ENCODE results near the gene TBX5.

DNA sequence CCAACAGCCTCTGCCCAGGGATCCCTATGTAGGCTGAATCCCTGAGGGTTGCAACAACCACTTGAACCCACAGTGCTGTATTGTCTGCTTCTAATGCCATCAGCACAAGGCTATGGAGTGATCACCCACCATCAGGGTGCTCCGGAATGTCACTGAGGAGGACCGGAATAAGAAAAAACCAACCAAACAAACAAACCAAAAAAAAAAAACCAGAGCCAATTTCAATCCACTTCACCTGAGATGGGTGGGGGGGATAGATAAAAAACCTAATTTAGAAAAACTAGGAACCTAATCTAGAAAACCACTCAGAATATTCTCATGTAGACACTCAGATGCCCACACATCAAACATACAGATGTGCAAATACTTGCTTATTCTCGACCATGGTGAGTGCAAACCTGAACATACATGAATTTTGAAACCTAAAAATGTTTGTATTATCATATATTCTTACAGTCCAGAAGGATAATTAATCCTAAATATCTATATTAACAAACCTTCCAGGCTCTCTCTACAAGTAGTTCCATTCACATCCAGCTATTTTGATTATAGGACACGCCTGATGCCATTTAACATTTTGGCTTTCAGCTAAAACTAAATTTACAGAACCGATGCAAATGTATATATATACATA lies 3.7 kb downstream of the TBX5 start:
- no peak for TF ChIP-seq CHD1 (IDR thresholded peaks at IDR 0.05; ENCODE audit: low read depth, low read length)
- no peak for TF ChIP-seq MAFK (IDR thresholded peaks at IDR 0.05; ENCODE audit: low read depth, low read length)
- TF ChIP-seq, protein P1, sequence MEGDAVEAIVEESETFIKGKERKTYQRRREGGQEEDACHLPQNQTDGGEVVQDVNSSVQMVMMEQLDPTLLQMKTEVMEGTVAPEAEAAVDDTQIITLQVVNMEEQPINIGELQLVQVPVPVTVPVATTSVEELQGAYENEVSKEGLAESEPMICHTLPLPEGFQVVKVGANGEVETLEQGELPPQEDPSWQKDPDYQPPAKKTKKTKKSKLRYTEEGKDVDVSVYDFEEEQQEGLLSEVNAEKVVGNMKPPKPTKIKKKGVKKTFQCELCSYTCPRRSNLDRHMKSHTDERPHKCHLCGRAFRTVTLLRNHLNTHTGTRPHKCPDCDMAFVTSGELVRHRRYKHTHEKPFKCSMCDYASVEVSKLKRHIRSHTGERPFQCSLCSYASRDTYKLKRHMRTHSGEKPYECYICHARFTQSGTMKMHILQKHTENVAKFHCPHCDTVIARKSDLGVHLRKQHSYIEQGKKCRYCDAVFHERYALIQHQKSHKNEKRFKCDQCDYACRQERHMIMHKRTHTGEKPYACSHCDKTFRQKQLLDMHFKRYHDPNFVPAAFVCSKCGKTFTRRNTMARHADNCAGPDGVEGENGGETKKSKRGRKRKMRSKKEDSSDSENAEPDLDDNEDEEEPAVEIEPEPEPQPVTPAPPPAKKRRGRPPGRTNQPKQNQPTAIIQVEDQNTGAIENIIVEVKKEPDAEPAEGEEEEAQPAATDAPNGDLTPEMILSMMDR (conservative IDR thresholded peaks at IDR 0.05; ENCODE audit: low read depth, low read length), result no peak
- no peak for TF ChIP-seq RCOR1 (IDR thresholded peaks at IDR 0.05; ENCODE audit: insufficient replicate concordance, low read length)
- no peak for TF ChIP-seq MXI1 (IDR thresholded peaks at IDR 0.05; ENCODE audit: borderline replicate concordance, low read depth, low read length)
- TF ChIP-seq POLR2A (IDR thresholded peaks at IDR 0.05; ENCODE audit: low read depth, low read length), result no peak; the same call in 1 of the 2 replicates
- TF ChIP-seq FOS (IDR thresholded peaks at IDR 0.05; ENCODE audit: low read depth, low read length), result no peak
- no peak for TF ChIP-seq SMC3 (IDR thresholded peaks at IDR 0.05; ENCODE audit: low read depth, low read length)
- TF ChIP-seq, protein P2, sequence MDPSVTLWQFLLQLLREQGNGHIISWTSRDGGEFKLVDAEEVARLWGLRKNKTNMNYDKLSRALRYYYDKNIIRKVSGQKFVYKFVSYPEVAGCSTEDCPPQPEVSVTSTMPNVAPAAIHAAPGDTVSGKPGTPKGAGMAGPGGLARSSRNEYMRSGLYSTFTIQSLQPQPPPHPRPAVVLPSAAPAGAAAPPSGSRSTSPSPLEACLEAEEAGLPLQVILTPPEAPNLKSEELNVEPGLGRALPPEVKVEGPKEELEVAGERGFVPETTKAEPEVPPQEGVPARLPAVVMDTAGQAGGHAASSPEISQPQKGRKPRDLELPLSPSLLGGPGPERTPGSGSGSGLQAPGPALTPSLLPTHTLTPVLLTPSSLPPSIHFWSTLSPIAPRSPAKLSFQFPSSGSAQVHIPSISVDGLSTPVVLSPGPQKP (IDR thresholded peaks at IDR 0.05; ENCODE audit: borderline replicate concordance, low read depth, low read length), result no peak
- TF ChIP-seq NFE2L2 (IDR thresholded peaks at IDR 0.05; ENCODE audit: low read depth, low read length), result no peak
- TF ChIP-seq RAD21 (IDR thresholded peaks at IDR 0.05; ENCODE audit: low read length), result no peak
